ENCODE data around the gene GPHN.

- TF ChIP-seq, protein P1, sequence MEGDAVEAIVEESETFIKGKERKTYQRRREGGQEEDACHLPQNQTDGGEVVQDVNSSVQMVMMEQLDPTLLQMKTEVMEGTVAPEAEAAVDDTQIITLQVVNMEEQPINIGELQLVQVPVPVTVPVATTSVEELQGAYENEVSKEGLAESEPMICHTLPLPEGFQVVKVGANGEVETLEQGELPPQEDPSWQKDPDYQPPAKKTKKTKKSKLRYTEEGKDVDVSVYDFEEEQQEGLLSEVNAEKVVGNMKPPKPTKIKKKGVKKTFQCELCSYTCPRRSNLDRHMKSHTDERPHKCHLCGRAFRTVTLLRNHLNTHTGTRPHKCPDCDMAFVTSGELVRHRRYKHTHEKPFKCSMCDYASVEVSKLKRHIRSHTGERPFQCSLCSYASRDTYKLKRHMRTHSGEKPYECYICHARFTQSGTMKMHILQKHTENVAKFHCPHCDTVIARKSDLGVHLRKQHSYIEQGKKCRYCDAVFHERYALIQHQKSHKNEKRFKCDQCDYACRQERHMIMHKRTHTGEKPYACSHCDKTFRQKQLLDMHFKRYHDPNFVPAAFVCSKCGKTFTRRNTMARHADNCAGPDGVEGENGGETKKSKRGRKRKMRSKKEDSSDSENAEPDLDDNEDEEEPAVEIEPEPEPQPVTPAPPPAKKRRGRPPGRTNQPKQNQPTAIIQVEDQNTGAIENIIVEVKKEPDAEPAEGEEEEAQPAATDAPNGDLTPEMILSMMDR (IDR thresholded peaks at IDR 0.05): no peak
- TF ChIP-seq CEBPB (IDR thresholded peaks at IDR 0.05) (no peak), NFE2L2 (conservative IDR thresholded peaks at IDR 0.05; ENCODE audit: low read length) (no peak), POLR2A (IDR thresholded peaks at IDR 0.05; ENCODE audit: low read length) (no peak)
Measured at GRCh38 chr14:66745078-66745477, 237.1 kb downstream of the GPHN start.

Measured in A549 (cell line).